MCF 10A (cell line): ENCODE data around the gene CCDC47. TPM values are rescaled to one million over a fixed set of nuclear protein-coding genes. Genes with fewer than 3 reads are reported as not detected.
"Not testable (repeated sequence)": the region's sequence is repeated elsewhere in the genome, so short reads cannot be mapped to it uniquely, and the experiment has no call there.

Experiments
- BruUV-seq: library from RNA; stranded (reverse); fragments of 400-500 nt; replicated peaks from 2 replicates; lab custom pipeline; 2021; lab: Mats Ljungman, UMichigan
- CTCF ChIA-PET: fragments of 300-600 bp; sonication (Branson Sonifier 250); formaldehyde crosslinking; extraction: SDS; loops from one replicate; lab custom pipeline; 2021; ENCODE audit warnings: antibody characterized with exemption, inconsistent platforms; lab: Yijun Ruan, JAX
- POLR2A ChIA-PET: fragments of 300-600, 350-650 bp; sonication (Branson Sonifier 250); formaldehyde crosslinking; extraction: SDS; loops from one replicate; lab custom pipeline; 2020; ENCODE audit warnings: antibody characterized with exemption, inconsistent platforms; lab: Yijun Ruan, JAX
- DNase-seq: peaks from one replicate; pipeline ENCODE4 v3.0.0-alpha.2; 2018; ENCODE audit not compliant: unreplicated experiment
- H3K27ac Mint-ChIP-seq: one replicate; pipeline ENCODE4 v1.8.0; 2022; ENCODE audit warnings: mild to moderate bottlenecking, low read depth, mixed read lengths; ENCODE audit not compliant: unreplicated experiment
- H3K27me3 Mint-ChIP-seq: one replicate; pipeline ENCODE4 v1.8.0; 2022; ENCODE audit warnings: mixed read lengths; ENCODE audit not compliant: insufficient read depth, unreplicated experiment
- H3K36me3 Mint-ChIP-seq: one replicate; pipeline ENCODE4 v1.8.0; 2022; ENCODE audit warnings: mild to moderate bottlenecking, moderate library complexity, mixed read lengths; ENCODE audit not compliant: insufficient read depth, unreplicated experiment
- H3K4me1 Mint-ChIP-seq: one replicate; pipeline ENCODE4 v1.8.0; 2022; ENCODE audit warnings: mixed read lengths; ENCODE audit not compliant: insufficient read depth, unreplicated experiment
- H3K4me3 Mint-ChIP-seq: one replicate; pipeline ENCODE4 v1.8.0; 2022; ENCODE audit warnings: mild to moderate bottlenecking, moderate library complexity, mixed read lengths; ENCODE audit not compliant: unreplicated experiment
- H3K9me3 Mint-ChIP-seq: one replicate; pipeline ENCODE4 v1.8.0; 2022; ENCODE audit warnings: mixed read lengths; ENCODE audit not compliant: unreplicated experiment
- CTCF ChIP-seq: fragments of 200-600 bp; IDR thresholded peaks from one replicate; pipeline ENCODE4 v1.8.0; 2022; ENCODE audit warnings: antibody characterized with exemption, mild to moderate bottlenecking; ENCODE audit not compliant: unreplicated experiment
- intact Hi-C: fragments of 100-400 bp; cut with micrococcal nuclease; formaldehyde crosslinking; loops from 2 replicates; pipeline ENCODE4 v1.14.1; 2022
- total RNA-seq: library from RNA; stranded (reverse); gene quantifications from 2 replicates; pipeline ENCODE4 v1.2.3, GENCODE V29; 2022

Gene CCDC47
- total RNA-seq, 1 experiment from 2014 or later, result 114 TPM

- BruUV-seq, result no TSS peak
- H3K27ac Mint-ChIP-seq, result peak overlapping the region; percentile 39
- DNase-seq, result no peak
- ChIA-PET CTCF (no interaction called here), POLR2A (interaction anchor here (1.8 kb wide), 1 partner anchor 21 kb away, joined by 3 read pairs; no protein-coding TSS in a partner anchor)
- H3K4me3 Mint-ChIP-seq, result no peak overlapping the region
- H3K9me3 Mint-ChIP-seq, result no peaks in the 10 kb centered on the region
- no peaks in the 10 kb centered on the region for H3K4me1 Mint-ChIP-seq
- peaks cover 98% of the 10 kb centered on the region for H3K36me3 Mint-ChIP-seq
- no peak for TF ChIP-seq CTCF
- H3K27me3 Mint-ChIP-seq, result no peaks in the 10 kb centered on the region
- intact Hi-C loops, result no loop called here
These were observed 32.2 kb upstream of the CCDC47 start for GRCh38 chr17:63805591-63805990.

- no peaks in the 10 kb centered on the region for H3K27me3 Mint-ChIP-seq
- H3K36me3 Mint-ChIP-seq, result peaks cover 98% of the 10 kb centered on the region
- no peak for DNase-seq
- no TSS peak for BruUV-seq
- CTCF ChIA-PET, result interaction anchor here (0.8 to 1.3 kb wide), 4 partner anchors 9 to 31 kb away, joined by 3 to 4 read pairs (median 4); no protein-coding TSS in a partner anchor
- no peaks in the 10 kb centered on the region for H3K4me1 Mint-ChIP-seq
- H3K9me3 Mint-ChIP-seq, result no peaks in the 10 kb centered on the region
- H3K4me3 Mint-ChIP-seq, result no peak overlapping the region
- TF ChIP-seq CTCF, result no peak
- H3K27ac Mint-ChIP-seq, result no peak overlapping the region
- POLR2A ChIA-PET, result interaction anchor here (0.8 to 1.8 kb wide), 3 partner anchors 11 to 35 kb away, joined by 3 to 5 read pairs (median 4); partner anchors contain the start of genes CCDC47 and DDX42
- intact Hi-C loops, result no loop called here
These were observed 30.9 kb upstream of the CCDC47 start for GRCh38 chr17:63804328-63804727.

DNA sequence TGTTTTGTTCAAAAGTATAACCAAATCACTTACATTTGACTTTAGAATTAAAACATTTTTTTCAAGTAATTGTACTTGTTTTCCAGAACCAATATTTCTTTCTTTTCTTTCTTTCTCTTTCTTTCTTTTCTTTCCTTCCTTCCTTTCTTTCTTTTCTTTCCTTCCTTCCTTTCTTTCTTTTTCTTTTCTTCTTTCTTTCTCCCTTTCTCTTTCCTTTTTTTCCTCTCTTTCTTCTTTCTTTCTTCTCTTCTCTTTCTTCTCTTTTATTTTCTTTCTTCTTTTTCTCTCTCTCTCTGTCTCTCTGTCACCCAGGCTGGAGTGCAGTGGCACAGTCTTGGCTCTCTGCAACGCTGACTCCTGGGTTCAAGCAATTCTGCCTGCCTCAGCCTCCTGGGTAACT, 27.4 kb upstream of the CCDC47 start:
- peaks cover 98% of the 10 kb centered on the region for H3K36me3 Mint-ChIP-seq
- no peak overlapping the region for H3K4me3 Mint-ChIP-seq
- POLR2A ChIA-PET, result interaction anchor here (2.8 kb wide), 1 partner anchor 27 kb away, joined by 10 read pairs; the partner anchor contains the start of genes CCDC47 and DDX42
- TF ChIP-seq CTCF, result no peak
- BruUV-seq, result no TSS peak
- DNase-seq, result no peak
- intact Hi-C loops, result no loop called here
- CTCF ChIA-PET, result no interaction called here
- no peak overlapping the region for H3K27ac Mint-ChIP-seq
- no peaks in the 10 kb centered on the region for H3K9me3 Mint-ChIP-seq
- H3K27me3 Mint-ChIP-seq, result no peaks in the 10 kb centered on the region
- no peaks in the 10 kb centered on the region for H3K4me1 Mint-ChIP-seq

GRCh38 chr17:63798572-63799106, 25.2 kb upstream of the CCDC47 start:
- no peak overlapping the region for H3K27ac Mint-ChIP-seq
- no peaks in the 10 kb centered on the region for H3K4me1 Mint-ChIP-seq
- BruUV-seq, result no TSS peak
- no peak overlapping the region for H3K4me3 Mint-ChIP-seq
- DNase-seq, result no peak
- H3K9me3 Mint-ChIP-seq, result no peaks in the 10 kb centered on the region
- no peak for TF ChIP-seq CTCF
- peaks cover 100% of the 10 kb centered on the region for H3K36me3 Mint-ChIP-seq
- ChIA-PET POLR2A (interaction anchor here (1.1 to 2.8 kb wide), 6 partner anchors 13 to 40 kb away, joined by 3 to 10 read pairs (median 4); partner anchors contain the start of genes CCDC47, DDX42 and PSMC5), CTCF (no interaction called here)
- no peaks in the 10 kb centered on the region for H3K27me3 Mint-ChIP-seq
- intact Hi-C loops, result no loop called here

DNA sequence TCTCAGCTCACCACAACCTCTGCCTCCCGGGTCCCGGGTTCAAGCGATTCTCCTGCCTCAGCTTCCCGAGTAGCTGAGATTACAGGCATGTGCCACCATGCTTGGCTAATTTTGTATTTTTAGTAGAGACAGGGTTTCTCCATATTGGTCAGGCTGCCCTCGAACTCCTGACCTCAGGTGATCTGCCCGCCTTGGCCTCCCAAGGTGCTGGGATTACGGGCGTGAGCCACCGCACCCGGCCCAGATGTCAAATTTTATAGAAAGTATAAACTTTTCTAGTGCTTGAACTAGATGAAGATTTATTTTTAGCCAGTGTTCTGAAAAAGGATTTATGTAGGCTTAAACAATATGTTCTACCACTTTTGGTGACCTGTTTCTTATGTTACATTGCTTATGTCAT, 23.0 kb upstream of the CCDC47 start:
- H3K27me3 Mint-ChIP-seq, DNase-seq, H3K4me3 Mint-ChIP-seq, BruUV-seq, H3K27ac Mint-ChIP-seq, H3K9me3 Mint-ChIP-seq, intact Hi-C loops: not testable (repeated sequence)
- Mint-ChIP-seq H3K36me3 (peaks cover 99% of the 10 kb centered on the region), H3K4me1 (peaks cover 13% of the 10 kb centered on the region)
- POLR2A ChIA-PET, result interaction anchor here (0.6 to 2.2 kb wide), 6 partner anchors 12 to 100 kb away, joined by 3 to 6 read pairs (median 3); partner anchors contain the start of gene CCDC47
- CTCF ChIA-PET, result interaction anchor here (1.1 to 1.2 kb wide), 2 partner anchors 8 to 10 kb away, joined by 4 to 5 read pairs; no protein-coding TSS in a partner anchor
